Central memory CD4-positive, alpha-beta T cell (primary cell): ENCODE data around the gene ERCC2.

Experiments used
- DNase-seq: peaks from one replicate; pipeline ENCODE4 v3.0.0; 2022

ERCC2 gene

GRCh38 chr19:45400192-45400591, 29.8 kb upstream of the ERCC2 start:
- DNase-seq, result no peak

- DNase-seq, result no peak
These were observed 25.6 kb upstream of the ERCC2 start for GRCh38 chr19:45395821-45396617.

GRCh38 chr19:45391871-45392665, 21.7 kb upstream of the ERCC2 start:
- DNase-seq, result no peak

- no peak for DNase-seq
These were observed 21.0 kb upstream of the ERCC2 start for GRCh38 chr19:45391346-45391745.

GRCh38 chr19:45385392-45386221, 15.2 kb upstream of the ERCC2 start:
- DNase-seq, result no peak

- DNase-seq, result no peak
These were observed 12.1 kb upstream of the ERCC2 start for GRCh38 chr19:45382426-45382825.

GRCh38 chr19:45380107-45380506, 9.7 kb upstream of the ERCC2 start:
- no peak for DNase-seq

- DNase-seq, result no peak
These were observed 5.8 kb upstream of the ERCC2 start for GRCh38 chr19:45376045-45376724.

- DNase-seq, result no peak
These were observed 1.5 kb downstream of the ERCC2 start for GRCh38 chr19:45368737-45369340.

GRCh38 chr19:45368127-45368526, 2.2 kb downstream of the ERCC2 start:
- DNase-seq, result no peak

GRCh38 chr19:45364696-45365095, 5.7 kb downstream of the ERCC2 start:
- DNase-seq, result no peak

GRCh38 chr19:45363861-45364459, 6.4 kb downstream of the ERCC2 start:
- DNase-seq, result no peak

GRCh38 chr19:45362291-45362690, 8.1 kb downstream of the ERCC2 start:
- DNase-seq, result no peak

GRCh38 chr19:45361608-45362007, 8.8 kb downstream of the ERCC2 start:
- no peak for DNase-seq

GRCh38 chr19:45358213-45358792, 12.1 kb downstream of the ERCC2 start:
- no peak for DNase-seq

- no peak for DNase-seq
These were observed 13.0 kb downstream of the ERCC2 start for GRCh38 chr19:45357445-45357783.

GRCh38 chr19:45356760-45357444, 13.5 kb downstream of the ERCC2 start:
- DNase-seq, result no peak

GRCh38 chr19:45355910-45356309, 14.5 kb downstream of the ERCC2 start:
- DNase-seq, result no peak

GRCh38 chr19:45355402-45355801, 15.0 kb downstream of the ERCC2 start:
- DNase-seq, result no peak

GRCh38 chr19:45354241-45354842, 16.0 kb downstream of the ERCC2 start:
- DNase-seq, result no peak
